Naive thymus-derived CD8-positive, alpha-beta T cell (primary cell): Measurements from ENCODE around the gene RALGPS1. TPM values are rescaled to one million over a fixed set of nuclear protein-coding genes. Genes with fewer than 3 reads are reported as not detected.
A peak's percentile ranks its signal among the peaks of the same experiment; 100 is the strongest.
"Not testable (repeated sequence)": the region's sequence is repeated elsewhere in the genome, so short reads cannot be mapped to it uniquely, and the experiment has no call there.

Experiments used
- ATAC-seq, 2 donors: fragments of 150-1000 bp; cut with Tn5 transposase in 1 of 2; sonication (Bioruptor Pico), chemical (Tn5 transposase) in 1 of 2; 1 replicate in 1 of 2; 2 replicates in 1 of 2; pipeline ENCODE4 v1.10.0; 2021; ENCODE audit warnings: mild to moderate bottlenecking in 2 of 2, moderate library complexity in 2 of 2
- POLR2A ChIA-PET: fragments of 350-600 bp; sonication (Branson Sonifier 250); formaldehyde crosslinking; loops from one replicate; lab custom pipeline; 2021; ENCODE audit warnings: antibody characterized with exemption; lab: Charles Lee
- DNase-seq, 10 donors: peaks; one replicate each; pipeline versions ENCODE4 v3.0.0 to v3.0.0-alpha.2; 2020 to 2022
- H3K27ac Mint-ChIP-seq, 10 donors: one replicate each; pipeline ENCODE4 v1.8.0; 2020 to 2022; ENCODE audit warnings: mild to moderate bottlenecking in 10 of 10, mixed read lengths in 10 of 10, moderate library complexity in 4 of 10, inconsistent platforms in 1 of 10
- H3K27me3 Mint-ChIP-seq, 5 donors: one replicate each; pipeline ENCODE4 v1.8.0; 2021 to 2022; ENCODE audit warnings: mixed read lengths in 5 of 5
- H3K36me3 Mint-ChIP-seq, 3 donors: one replicate each; pipeline ENCODE4 v1.8.0; 2020 to 2022; ENCODE audit warnings: mixed read lengths in 3 of 3, mild to moderate bottlenecking in 2 of 3, inconsistent platforms in 1 of 3
- H3K4me1 Mint-ChIP-seq, 4 donors: one replicate each; pipeline ENCODE4 v1.8.0; 2021 to 2022; ENCODE audit warnings: mixed read lengths in 4 of 4
- H3K4me3 Mint-ChIP-seq, 10 donors: one replicate each; pipeline ENCODE4 v1.8.0; 2020 to 2022; ENCODE audit warnings: mild to moderate bottlenecking in 10 of 10, mixed read lengths in 10 of 10, moderate library complexity in 6 of 10, inconsistent platforms in 1 of 10
- H3K9me3 Mint-ChIP-seq, 9 donors: one replicate each; pipeline ENCODE4 v1.8.0; 2020 to 2022; ENCODE audit warnings: mixed read lengths in 9 of 9, mild to moderate bottlenecking in 3 of 9, inconsistent platforms in 1 of 9, moderate library complexity in 1 of 9
- polyA plus RNA-seq, 3 donors: library from polyadenylated mRNA; unstranded; fragments of 300-500 nt; fragmentation: Illumina TruSeq; gene quantifications; one replicate each; pipeline ENCODE4 v1.2.3, GENCODE V29; 2021
- total RNA-seq, 8 experiments: library from RNA in 2 of 8; stranded (reverse) in 2 of 8; gene quantifications; one replicate each; pipeline ENCODE4 v1.2.3 and lab custom pipeline; 2021 to 2026

Gene RALGPS1
- total and polyA plus RNA-seq, 5 experiments from 2014 or later, result 0.83 to 6.4 (median 1.8) TPM

- no peak overlapping the region for H3K27ac Mint-ChIP-seq
Measured at GRCh38 chr9:127162864-127163365, 248.3 kb downstream of the RALGPS1 start.

GRCh38 chr9:127163409-127163808, 248.8 kb downstream of the RALGPS1 start:
- Mint-ChIP-seq H3K4me3 (no peak overlapping the region), H3K4me1 (peaks cover 2 to 24% (median 6%) of the 10 kb centered on the region in 4 donors), H3K27me3 (peaks cover 0 to 4% (median 1%) of the 10 kb centered on the region in 5 donors), H3K9me3 (no peaks in the 10 kb centered on the region), H3K36me3 (peaks cover 3 to 12% (median 9%) of the 10 kb centered on the region in 3 donors), H3K27ac (peak overlapping the region in 1 of 10 donors; percentile 52)
- no peak for DNase-seq
- POLR2A ChIA-PET, result no interaction called here
- ATAC-seq, result no peak

More at GRCh38 chr9:127162864-127163365, 248.3 kb downstream of the RALGPS1 start:
- Mint-ChIP-seq H3K4me3 (no peak overlapping the region), H3K4me1 (peaks cover 2 to 24% (median 6%) of the 10 kb centered on the region in 4 donors), H3K27me3 (peaks cover 0 to 4% (median 1%) of the 10 kb centered on the region in 5 donors), H3K36me3 (peaks cover 0 to 10% (median 5%) of the 10 kb centered on the region in 3 donors), H3K9me3 (no peaks in the 10 kb centered on the region)
- DNase-seq (no peak), ATAC-seq (no peak)
- POLR2A ChIA-PET, result no interaction called here

- Mint-ChIP-seq H3K4me1 (peaks cover 2 to 24% (median 6%) of the 10 kb centered on the region in 4 donors), H3K9me3 (no peaks in the 10 kb centered on the region), H3K27ac (no peak overlapping the region), H3K27me3 (peaks cover 0 to 4% (median 1%) of the 10 kb centered on the region in 5 donors), H3K36me3 (peaks cover 4 to 23% (median 14%) of the 10 kb centered on the region in 3 donors), H3K4me3 (no peak overlapping the region)
- DNase-seq (no peak), ATAC-seq (no peak)
- POLR2A ChIA-PET, result interaction anchor here (0.6 kb wide), 1 partner anchor 11 kb away, joined by 4 read pairs; no protein-coding TSS in a partner anchor
Measured at GRCh38 chr9:127165116-127165515, 250.5 kb downstream of the RALGPS1 start.

GRCh38 chr9:127166111-127166510, 251.5 kb downstream of the RALGPS1 start:
- Mint-ChIP-seq H3K4me3 (no peak overlapping the region), H3K4me1 (peaks cover 2 to 24% (median 6%) of the 10 kb centered on the region in 4 donors), H3K27ac (no peak overlapping the region), H3K27me3 (peaks cover 0 to 4% (median 1%) of the 10 kb centered on the region in 5 donors), H3K36me3 (peaks cover 4 to 23% (median 14%) of the 10 kb centered on the region in 3 donors), H3K9me3 (no peaks in the 10 kb centered on the region)
- POLR2A ChIA-PET, result no interaction called here
- ATAC-seq (no peak), DNase-seq (no peak)

- Mint-ChIP-seq H3K4me1 (peaks cover 2 to 24% (median 6%) of the 10 kb centered on the region in 4 donors), H3K27ac (no peak overlapping the region), H3K9me3 (no peaks in the 10 kb centered on the region), H3K27me3 (peaks cover 0 to 4% (median 1%) of the 10 kb centered on the region in 5 donors), H3K36me3 (peaks cover 4 to 23% (median 14%) of the 10 kb centered on the region in 3 donors), H3K4me3 (peak overlapping the region in 1 of 10 donors; percentile 19)
- ATAC-seq (no peak), DNase-seq (peak in 1 of 10 donors; percentile 22)
- POLR2A ChIA-PET, result no interaction called here
Measured at GRCh38 chr9:127166651-127167524, 252.3 kb downstream of the RALGPS1 start.

GRCh38 chr9:127167560-127168326, 253.2 kb downstream of the RALGPS1 start:
- Mint-ChIP-seq H3K36me3 (peaks cover 4 to 24% (median 18%) of the 10 kb centered on the region in 3 donors), H3K4me3 (no peak overlapping the region), H3K9me3 (no peaks in the 10 kb centered on the region), H3K4me1 (peaks cover 0 to 20% (median 6%) of the 10 kb centered on the region in 4 donors), H3K27ac (peak overlapping the region in 1 of 10 donors; percentile 0), H3K27me3 (peaks cover 0 to 4% (median 1%) of the 10 kb centered on the region in 5 donors)
- POLR2A ChIA-PET, result no interaction called here
- ATAC-seq (no peak), DNase-seq (no peak)

GRCh38 chr9:127168756-127169574, 254.4 kb downstream of the RALGPS1 start:
- Mint-ChIP-seq H3K27ac (no peak overlapping the region), H3K4me3 (no peak overlapping the region), H3K36me3 (peaks cover 4 to 25% (median 23%) of the 10 kb centered on the region in 3 donors), H3K27me3 (peaks cover 0 to 4% (median 1%) of the 10 kb centered on the region in 5 donors), H3K9me3 (no peaks in the 10 kb centered on the region), H3K4me1 (peaks cover 0 to 13% (median under 1%) of the 10 kb centered on the region in 4 donors)
- POLR2A ChIA-PET, result interaction anchor here (0.6 kb wide), 1 partner anchor 378 kb away, joined by 3 read pairs; no protein-coding TSS in a partner anchor
- DNase-seq (no peak), ATAC-seq (no peak)

- Mint-ChIP-seq H3K4me3 (no peak overlapping the region), H3K4me1 (peaks cover 0 to 13% (median under 1%) of the 10 kb centered on the region in 4 donors), H3K9me3 (no peaks in the 10 kb centered on the region), H3K27ac (no peak overlapping the region), H3K36me3 (peaks cover 4 to 26% (median 25%) of the 10 kb centered on the region in 3 donors), H3K27me3 (peaks cover 0 to 4% (median 1%) of the 10 kb centered on the region in 5 donors)
- ATAC-seq, result no peak
- DNase-seq, result no peak
- POLR2A ChIA-PET, result interaction anchor here (0.6 kb wide), 1 partner anchor 379 kb away, joined by 3 read pairs; no protein-coding TSS in a partner anchor
Measured at GRCh38 chr9:127169575-127169883, 254.9 kb downstream of the RALGPS1 start.

- Mint-ChIP-seq H3K4me3 (no peak overlapping the region), H3K27ac (no peak overlapping the region), H3K4me1 (peaks cover 0 to 13% (median under 1%) of the 10 kb centered on the region in 4 donors), H3K9me3 (no peaks in the 10 kb centered on the region), H3K27me3 (peaks cover 0 to 4% (median 1%) of the 10 kb centered on the region in 5 donors), H3K36me3 (peaks cover 4 to 29% (median 25%) of the 10 kb centered on the region in 3 donors)
- no peak for DNase-seq
- no peak for ATAC-seq
- POLR2A ChIA-PET, result interaction anchor here (0.7 kb wide), 1 partner anchor 320 kb away, joined by 3 read pairs; no protein-coding TSS in a partner anchor
Measured at GRCh38 chr9:127170103-127170502, 255.5 kb downstream of the RALGPS1 start.

GRCh38 chr9:127170652-127171051, 256.1 kb downstream of the RALGPS1 start:
- ATAC-seq, result no peak

GRCh38 chr9:127171348-127171747, 256.8 kb downstream of the RALGPS1 start:
- POLR2A ChIA-PET, H3K4me3 Mint-ChIP-seq, H3K27me3 Mint-ChIP-seq, H3K9me3 Mint-ChIP-seq, H3K4me1 Mint-ChIP-seq, ATAC-seq, DNase-seq, H3K27ac Mint-ChIP-seq: not testable (repeated sequence)
- H3K36me3 Mint-ChIP-seq, result peaks cover 4 to 36% (median 29%) of the 10 kb centered on the region in 3 donors

More at GRCh38 chr9:127170652-127171051, 256.1 kb downstream of the RALGPS1 start:
- H3K4me3 Mint-ChIP-seq, result no peak overlapping the region
- H3K36me3 Mint-ChIP-seq, result peaks cover 4 to 29% (median 26%) of the 10 kb centered on the region in 3 donors
- H3K27me3 Mint-ChIP-seq, result peaks cover 0 to 4% (median 1%) of the 10 kb centered on the region in 5 donors
- POLR2A ChIA-PET, result interaction anchor here (0.7 kb wide), 1 partner anchor 319 kb away, joined by 3 read pairs; no protein-coding TSS in a partner anchor
- H3K4me1 Mint-ChIP-seq, result peaks cover 0 to 13% (median under 1%) of the 10 kb centered on the region in 4 donors
- no peaks in the 10 kb centered on the region for H3K9me3 Mint-ChIP-seq
- no peak overlapping the region for H3K27ac Mint-ChIP-seq
- DNase-seq, result no peak
